22Rv1 (cell line): Measurements from ENCODE around the gene FIBCD1.

Experiments
- H3K27ac ChIP-seq: fragments of 450-650 bp; 2 replicates; pipeline ENCODE4 v1.5.1; 2017
- CTCF ChIP-seq: fragments of 450-650 bp; IDR thresholded peaks from 2 replicates; pipeline ENCODE4 v1.5.1; 2017; ENCODE audit warnings: mild to moderate bottlenecking
- ZFX ChIP-seq: fragments of 450-650 bp; IDR thresholded peaks from 2 replicates; pipeline ENCODE4 v1.6.1; 2017; ENCODE audit warnings: antibody characterized with exemption, borderline replicate concordance

The FIBCD1 gene

GRCh38 chr9:130890870-130891687 lies 48.0 kb downstream of the FIBCD1 start:
- TF ChIP-seq ZFX (no peak), CTCF (no peak)

GRCh38 chr9:130890124-130890523 lies 48.9 kb downstream of the FIBCD1 start:
- TF ChIP-seq ZFX (no peak), CTCF (no peak)
- H3K27ac ChIP-seq, result no peak overlapping the region

More at GRCh38 chr9:130890870-130891687, 48.0 kb downstream of the FIBCD1 start:
- no peak overlapping the region for H3K27ac ChIP-seq

GRCh38 chr9:130888146-130888885 lies 50.7 kb downstream of the FIBCD1 start:
- no peak overlapping the region for H3K27ac ChIP-seq

GRCh38 chr9:130887494-130888144 lies 51.4 kb downstream of the FIBCD1 start:
- H3K27ac ChIP-seq, result no peak overlapping the region
- TF ChIP-seq CTCF (no peak), ZFX (no peak)

More at GRCh38 chr9:130888146-130888885, 50.7 kb downstream of the FIBCD1 start:
- TF ChIP-seq CTCF (no peak), ZFX (no peak)

GRCh38 chr9:130886981-130887380 lies 52.1 kb downstream of the FIBCD1 start:
- TF ChIP-seq CTCF, result no peak
- no peak for TF ChIP-seq ZFX

GRCh38 chr9:130885484-130886375 lies 53.3 kb downstream of the FIBCD1 start:
- TF ChIP-seq CTCF (no peak), ZFX (no peak)
- H3K27ac ChIP-seq, result no peak overlapping the region

More at GRCh38 chr9:130886981-130887380, 52.1 kb downstream of the FIBCD1 start:
- no peak overlapping the region for H3K27ac ChIP-seq
